ENCODE data around the gene ZDHHC11B. TPM values are rescaled to one million over a fixed set of nuclear protein-coding genes. Genes with fewer than 3 reads are reported as not detected.
A peak's percentile ranks its signal among the peaks of the same experiment; 100 is the strongest.
"Not testable (repeated sequence)": the region's sequence is repeated elsewhere in the genome, so short reads cannot be mapped to it uniquely, and the experiment has no call there.

ZDHHC11B gene
- total RNA-seq, 1 donor from 2014 or later: 8.0 TPM

GRCh38 chr5:788703-789102 is 4.2 kb upstream of the ZDHHC11B start:
- H3K27me3 ChIP-seq; H3K27ac ChIP-seq; H3K9me3 ChIP-seq; ATAC-seq; intact Hi-C loops (cut with DNase I); H3K4me3 ChIP-seq; DNase-seq; H3K4me1 ChIP-seq; H3K36me3 ChIP-seq: not testable (repeated sequence)

GRCh38 chr5:787857-788233 is 3.3 kb upstream of the ZDHHC11B start:
- H3K4me1 ChIP-seq; DNase-seq; H3K27me3 ChIP-seq; H3K9me3 ChIP-seq; intact Hi-C loops (cut with DNase I); H3K27ac ChIP-seq; ATAC-seq; H3K36me3 ChIP-seq; H3K4me3 ChIP-seq: not testable (repeated sequence)

DNA sequence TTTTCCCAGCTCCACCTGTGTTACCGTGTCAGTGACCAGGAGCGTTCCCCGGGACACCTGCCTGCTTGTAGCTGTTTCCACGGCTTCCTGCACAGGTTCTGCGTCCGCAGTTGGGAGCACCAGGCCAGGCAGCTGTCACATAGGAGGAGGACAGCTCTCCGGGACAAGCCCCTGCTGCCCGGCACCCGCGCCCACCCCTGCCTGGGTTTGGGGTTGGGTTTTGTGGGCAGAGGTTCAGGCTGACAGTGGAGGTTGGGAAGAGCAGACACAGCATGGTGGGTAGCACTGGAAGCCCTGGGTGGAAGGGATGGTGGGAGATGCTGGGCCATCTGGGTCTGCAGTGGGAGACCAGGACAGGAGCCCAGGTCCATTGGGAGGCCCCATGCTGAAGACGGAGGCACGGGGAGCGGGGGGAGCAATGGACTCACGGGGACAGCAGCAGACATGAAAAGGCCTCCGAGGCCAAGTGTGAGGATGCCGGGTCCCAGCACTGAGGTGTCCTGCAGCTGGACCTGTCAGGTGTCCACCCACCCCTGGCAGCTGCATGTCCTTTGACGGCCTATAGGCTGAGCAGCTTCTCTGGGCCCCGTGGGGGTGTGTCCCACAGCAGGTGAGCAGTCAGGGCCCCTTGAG is 2.8 kb upstream of the ZDHHC11B start:
- DNase-seq; H3K4me3 ChIP-seq; H3K4me1 ChIP-seq; H3K36me3 ChIP-seq; ATAC-seq; H3K27me3 ChIP-seq; H3K9me3 ChIP-seq; H3K27ac ChIP-seq; intact Hi-C loops (cut with DNase I): not testable (repeated sequence)

GRCh38 chr5:785181-785705 is 714 bp upstream of the ZDHHC11B start:
- ATAC-seq (peak; percentile 15), DNase-seq (peak; percentile 68)
- H3K4me3 ChIP-seq: peak overlapping the region; percentile 61
- intact Hi-C loops (cut with DNase I); H3K27me3 ChIP-seq; H3K9me3 ChIP-seq; H3K27ac ChIP-seq; H3K36me3 ChIP-seq; H3K4me1 ChIP-seq: not testable (repeated sequence)

DNA sequence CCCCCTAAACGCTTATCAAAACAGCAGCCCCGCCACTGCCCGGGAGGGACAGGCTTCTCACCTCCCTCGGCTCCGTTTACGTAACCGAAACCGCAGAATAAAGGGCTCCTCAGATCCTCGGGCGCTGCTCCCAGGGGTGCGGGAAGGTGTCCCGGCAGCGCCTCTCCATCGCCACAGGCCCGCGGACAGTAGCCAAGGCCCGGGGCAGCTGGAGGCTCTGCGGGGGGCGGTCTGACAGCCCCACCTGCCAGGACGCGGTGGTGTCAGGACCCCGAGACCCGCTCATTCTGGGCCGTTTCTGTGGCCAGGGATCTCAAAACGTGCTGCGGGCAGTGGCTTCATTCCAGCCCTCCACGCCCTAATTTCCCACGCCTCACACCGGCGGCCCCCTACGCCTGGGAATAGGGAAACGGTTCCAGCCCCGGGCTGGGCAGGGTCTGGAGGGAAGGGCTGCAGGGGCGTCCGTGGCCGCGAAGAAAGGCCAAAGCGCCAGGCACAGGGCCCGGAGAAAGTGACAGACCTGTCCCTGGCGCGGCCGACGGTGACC is 575 bp downstream of the ZDHHC11B start:
- peak; percentile 70 for DNase-seq
- intact Hi-C loops (cut with DNase I): not testable (repeated sequence)
- ATAC-seq: peak; percentile 28

GRCh38 chr5:783049-783802 is 1.3 kb downstream of the ZDHHC11B start:
- DNase-seq (peak; percentile 78), ATAC-seq (peak; percentile 70)
- H3K27ac ChIP-seq; H3K9me3 ChIP-seq; H3K4me1 ChIP-seq; intact Hi-C loops (cut with DNase I); H3K27me3 ChIP-seq; H3K36me3 ChIP-seq: not testable (repeated sequence)
- peak overlapping the region; percentile 28 for H3K4me3 ChIP-seq

More for the DNA sequence above, 575 bp downstream of the ZDHHC11B start:
- H3K4me3 ChIP-seq: peak overlapping the region; percentile 61
- not testable (repeated sequence) for H3K9me3 ChIP-seq, H3K4me1 ChIP-seq, H3K27ac ChIP-seq, H3K27me3 ChIP-seq, H3K36me3 ChIP-seq

DNA sequence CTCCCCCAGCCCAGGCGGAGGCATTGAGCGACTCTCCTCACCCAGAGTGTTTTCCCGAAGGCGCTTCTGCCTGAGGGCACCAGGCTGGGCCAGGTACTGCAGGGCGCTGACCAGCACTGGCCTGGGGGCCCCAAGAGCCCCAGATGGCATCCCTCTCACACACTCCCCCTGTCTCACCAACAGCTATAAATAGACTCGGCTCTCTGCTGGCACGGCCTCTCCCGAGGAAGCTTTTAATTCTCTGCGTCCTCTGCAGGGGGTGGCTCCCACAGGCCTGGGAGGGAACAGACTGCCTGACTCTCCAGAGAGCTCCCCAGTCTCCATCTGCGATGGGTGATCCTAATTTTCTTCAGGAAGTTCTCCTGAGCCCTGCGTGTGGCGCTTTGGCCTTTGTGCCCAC is 2.2 kb downstream of the ZDHHC11B start:
- H3K27me3 ChIP-seq; intact Hi-C loops (cut with DNase I); DNase-seq; H3K4me1 ChIP-seq; H3K9me3 ChIP-seq; H3K36me3 ChIP-seq; ATAC-seq; H3K4me3 ChIP-seq; H3K27ac ChIP-seq: not testable (repeated sequence)

DNA sequence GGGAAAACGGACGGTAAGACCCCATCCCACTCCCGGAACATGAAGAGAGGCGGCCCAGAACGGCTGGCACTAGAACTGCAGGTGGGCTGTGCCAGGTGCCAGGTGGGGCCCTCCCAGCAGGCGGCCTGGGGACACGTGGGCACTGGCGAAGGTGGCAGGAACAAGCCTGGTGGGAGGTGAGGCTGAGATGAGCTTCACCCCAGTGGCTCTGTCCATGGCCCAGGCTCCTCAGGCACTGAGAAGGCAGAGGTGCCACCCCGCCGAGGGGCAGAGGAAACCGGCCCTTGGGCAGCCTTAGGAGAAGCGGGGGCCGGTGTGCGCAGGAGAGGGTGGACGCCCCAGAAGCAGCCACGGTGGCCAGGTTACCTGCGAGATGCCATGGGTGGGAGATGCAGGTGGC is 4.0 kb downstream of the ZDHHC11B start:
- intact Hi-C loops (cut with DNase I); H3K9me3 ChIP-seq; DNase-seq; H3K4me1 ChIP-seq; H3K4me3 ChIP-seq; ATAC-seq; H3K27ac ChIP-seq; H3K36me3 ChIP-seq; H3K27me3 ChIP-seq: not testable (repeated sequence)

GRCh38 chr5:778967-779366 is 5.6 kb downstream of the ZDHHC11B start:
- H3K27ac ChIP-seq; intact Hi-C loops (cut with DNase I); H3K4me1 ChIP-seq; DNase-seq; ATAC-seq; H3K9me3 ChIP-seq; H3K36me3 ChIP-seq; H3K4me3 ChIP-seq; H3K27me3 ChIP-seq: not testable (repeated sequence)

DNA sequence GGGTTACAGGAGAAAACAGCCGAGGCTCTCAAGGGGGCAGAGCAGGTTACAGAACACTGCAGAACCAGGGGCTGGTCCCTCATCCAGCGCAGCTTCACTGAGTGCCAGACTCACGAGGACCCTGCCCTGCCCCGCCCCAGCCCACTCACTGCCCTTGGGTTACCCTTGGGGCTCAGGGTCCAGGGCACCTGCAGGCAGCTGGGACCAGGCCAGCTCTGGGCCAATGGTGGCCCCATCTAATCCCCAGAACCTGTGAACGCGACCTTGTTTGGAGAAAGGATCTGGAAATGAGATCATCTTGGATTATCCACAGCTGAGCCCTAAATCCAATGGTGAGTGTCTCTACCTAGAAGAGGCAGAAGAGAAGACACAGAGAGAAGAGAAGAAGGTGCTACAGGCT is 6.1 kb downstream of the ZDHHC11B start:
- intact Hi-C loops (cut with DNase I): not testable (repeated sequence)

More for the DNA sequence above, 6.1 kb downstream of the ZDHHC11B start:
- not testable (repeated sequence) for H3K36me3 ChIP-seq, H3K4me1 ChIP-seq, DNase-seq, H3K27me3 ChIP-seq, H3K27ac ChIP-seq, H3K4me3 ChIP-seq, ATAC-seq, H3K9me3 ChIP-seq

All from upper lobe of right lung (tissue), 1 donor.